H1 (cell line): Measurements from ENCODE around the gene DSCAM. TPM values are rescaled to one million over a fixed set of nuclear protein-coding genes. Genes with fewer than 3 reads are reported as not detected.

ENCODE experiments used
- ASH2L ChIP-seq: fragments of 200-600, 300-600 bp; sonication (generic); IDR thresholded peaks from one replicate; pipeline ENCODE4 v1.7.1; 2017; ENCODE audit warnings: low read length
- ATF2 ChIP-seq: IDR thresholded peaks from 2 replicates; pipeline ENCODE4 v1.6.1; 2012; ENCODE audit warnings: low read length, inconsistent platforms
- EP300 ChIP-seq, 2 experiments: IDR thresholded peaks; 1 replicate in 1 of 2; 2 replicates in 1 of 2; pipeline ENCODE4 v1.6.1; 2011 to 2012; ENCODE audit warnings: low read depth in 2 of 2, low read length in 2 of 2, mild to moderate bottlenecking in 2 of 2, borderline replicate concordance in 1 of 2, inconsistent platforms in 1 of 2, moderate library complexity in 1 of 2
- HDAC6 ChIP-seq: IDR thresholded peaks from one replicate; pipeline ENCODE4 v1.7.1; 2012; ENCODE audit warnings: low read depth, mild to moderate bottlenecking, inconsistent platforms, low read length, moderate library complexity
- RBBP5 ChIP-seq: IDR thresholded peaks from 2 replicates; pipeline ENCODE4 v1.7.1; 2012; ENCODE audit warnings: low read depth, mild to moderate bottlenecking, inconsistent platforms, low read length, moderate library complexity, borderline replicate concordance
- RFX5 ChIP-seq: IDR thresholded peaks from 2 replicates; pipeline ENCODE4 v1.6.1; 2011; ENCODE audit warnings: low read depth, low read length, improper control_type of control experiment, borderline replicate concordance
- SP1 ChIP-seq: IDR thresholded peaks from 2 replicates; pipeline ENCODE4 v1.6.1; 2011; ENCODE audit warnings: low read depth, low read length
- SP4 ChIP-seq: IDR thresholded peaks from 2 replicates; pipeline ENCODE4 v1.6.1; 2012; ENCODE audit warnings: low read length, inconsistent platforms
- SUZ12 ChIP-seq: fragments of 200-600 bp; sonication (generic); IDR thresholded peaks from 2 replicates; pipeline ENCODE4 v1.6.1; 2012; ENCODE audit warnings: mild to moderate bottlenecking, inconsistent platforms, low read length, moderate library complexity, mixed read lengths
- polyA plus RNA-seq, 7 experiments: library from polyadenylated mRNA; depleted of rRNA in 3 of 7; stranded (reverse) in 5 of 7; unstranded in 2 of 7; fragments of >200 nt in 5 of 7; fragments of 200-250 nt in 2 of 7; gene quantifications; 1 replicate in 5 of 7; 2 replicates in 1 of 7; 4 replicates in 1 of 7; pipeline versions ENCODE4 v1.2.1 to v1.2.3, GENCODE V29; 2011 to 2013; ENCODE audit warnings: missing spikeins in 2 of 7, mixed read lengths in 2 of 7
- total RNA-seq: library from RNA; stranded (reverse); fragmentation: NEBNext Ultra II Directional; extraction: Animal tissue kit (Norgen Biotek cat#: 25700); gene quantifications from 2 replicates; pipeline ENCODE4 v1.2.1, GENCODE V29; 2021

DSCAM gene
- total and polyA plus RNA-seq, 2 of the 8 experiments (the other 6 are each of a cell fraction or from before 2014, with no cell fraction given): 0.02 to 0.15 TPM

GRCh38 chr21:40191196-40191595, 655.8 kb downstream of the DSCAM start (continued):
- no peak for TF ChIP-seq HDAC6
- TF ChIP-seq RFX5: no peak
- TF ChIP-seq EP300 (IDR thresholded peaks at IDR 0.05; ENCODE audit: borderline replicate concordance in 1 of 2, low read depth in 2 of 2, low read length in 2 of 2): no peak
- TF ChIP-seq RBBP5: no peak
- no peak for TF ChIP-seq SP1
- no peak for TF ChIP-seq SUZ12
- TF ChIP-seq SP4: no peak
- TF ChIP-seq ASH2L: no peak
- no peak for TF ChIP-seq ATF2
